ENCODE measurements around the gene ETFRF1. TPM values are rescaled to one million over a fixed set of nuclear protein-coding genes. Genes with fewer than 3 reads are reported as not detected.

The ETFRF1 gene, protein sequence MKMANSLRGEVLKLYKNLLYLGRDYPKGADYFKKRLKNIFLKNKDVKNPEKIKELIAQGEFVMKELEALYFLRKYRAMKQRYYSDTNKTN
- polyA plus RNA-seq: 191 and 239 TPM in 2 replicates

DNA sequence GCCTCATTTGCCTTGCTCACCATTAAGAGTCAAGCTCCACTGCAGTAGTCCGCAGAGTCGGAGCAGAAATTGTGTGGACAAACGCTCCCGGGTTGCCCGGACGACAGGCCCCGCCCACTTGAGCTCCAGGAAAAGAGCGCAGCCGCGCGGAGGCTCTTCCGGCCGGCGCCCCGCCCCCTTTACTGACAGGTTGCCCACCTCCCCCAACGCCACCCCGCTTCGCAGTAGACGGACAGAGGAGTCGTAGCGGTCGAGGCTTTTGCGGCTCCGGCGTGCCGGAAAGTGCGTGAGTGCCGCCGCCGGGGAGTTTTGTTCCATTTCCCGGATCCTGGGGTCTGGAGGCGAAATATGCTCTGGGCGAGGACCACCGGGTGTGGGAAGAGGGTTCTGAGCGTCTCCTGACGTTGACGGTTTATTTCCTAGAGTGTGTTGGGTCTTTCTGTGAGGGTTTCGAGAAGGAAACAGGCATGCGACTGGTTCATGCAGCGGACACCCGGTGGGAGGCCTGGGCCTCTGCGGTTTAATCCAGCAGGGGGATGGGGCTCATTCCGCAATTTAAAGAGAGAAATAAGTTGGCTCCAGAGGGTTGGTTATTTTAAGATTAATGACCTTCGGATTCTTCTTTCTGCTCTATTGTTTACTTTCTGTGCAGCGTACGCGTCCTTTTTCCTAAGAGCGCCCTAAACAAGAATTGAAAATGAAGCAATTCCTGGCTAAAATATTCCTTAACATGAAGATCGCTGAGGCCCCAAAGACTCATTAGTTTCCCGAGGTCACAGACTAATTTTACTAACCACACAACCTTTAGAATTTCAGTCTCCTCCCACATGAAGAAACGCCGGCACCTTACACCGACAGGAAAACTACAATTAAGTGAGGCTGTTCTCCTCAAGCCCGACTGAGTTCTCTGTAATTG is at the start of gene ETFRF1, which contains the start of gene DNAI7:
Gene ETFRF1 (plus strand): TSS at position 182 of the 916 bp plus-strand sequence. CDS start 8,720 bp downstream, outside the sequence.
Gene DNAI7 (minus strand): TSS at position 105 of the 916 bp plus-strand sequence. CDS start 82 bp downstream, at position 23.

DNA sequence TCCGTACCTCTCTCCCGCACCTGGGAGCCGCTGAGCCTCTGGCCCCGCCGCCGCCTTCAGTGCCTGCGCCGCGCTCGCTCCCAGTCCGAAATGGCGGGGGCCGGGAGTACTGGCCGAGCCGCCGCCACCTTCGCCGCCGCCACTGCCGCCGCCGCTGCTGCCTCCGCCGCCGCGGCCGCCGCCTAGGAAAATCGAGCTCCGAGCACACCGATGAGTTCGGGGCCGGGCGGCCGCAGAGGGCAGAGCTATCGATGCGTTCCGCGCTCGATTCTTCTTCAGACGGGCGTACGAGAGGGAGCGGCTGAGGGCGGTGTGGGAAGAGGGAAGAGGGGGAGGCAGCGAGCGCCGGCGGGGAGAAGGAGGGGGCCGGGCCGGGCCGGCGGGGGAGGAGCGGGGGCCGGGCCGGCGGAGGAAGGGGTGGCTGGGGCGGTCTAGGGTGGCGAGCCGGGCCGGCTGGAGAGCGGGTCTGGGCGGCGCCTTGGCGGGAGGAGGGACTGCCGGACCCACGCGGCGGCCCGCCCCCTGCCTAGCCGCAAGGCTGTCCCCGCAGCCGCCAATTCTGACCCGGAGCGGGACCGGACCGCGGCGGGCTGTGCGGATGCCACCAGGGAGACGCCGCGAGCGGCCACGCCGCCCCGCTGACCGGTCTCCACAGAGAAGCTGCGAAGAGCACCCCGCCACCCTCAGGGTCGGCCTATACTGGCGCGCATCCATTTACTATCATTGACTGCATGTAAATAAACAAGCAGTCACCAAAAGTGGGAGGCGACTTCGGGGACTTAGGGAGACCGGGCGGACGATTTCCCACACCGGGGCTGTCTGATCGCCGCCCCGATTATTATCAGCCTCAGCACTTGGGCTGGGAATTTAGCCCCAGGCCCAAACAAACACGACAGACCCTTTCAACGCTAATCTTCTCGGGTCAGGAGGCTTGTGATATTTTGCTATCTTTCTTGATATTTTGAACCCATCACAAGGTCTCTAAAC is 56.0 kb downstream of the ETFRF1 start, which contains the start of gene KRAS:
Gene KRAS (minus strand): TSS at position 186 of the 987 bp plus-strand sequence.

Other genes starting within 250 kb of the ETFRF1 start
- gene BCAT1, start 246.1 kb upstream of the ETFRF1 start, polyA plus RNA-seq: 10.3 and 18.0 TPM in 2 replicates
- gene DNAI7, start 77 bp upstream of the ETFRF1 start, polyA plus RNA-seq: 2.0 and 6.2 TPM in 2 replicates
- gene KRAS, start 55.7 kb downstream of the ETFRF1 start, polyA plus RNA-seq: 13.2 and 19.0 TPM in 2 replicates